Activated gamma-delta T cell (primary cell): Measurements from ENCODE around the gene ATP6V1C2.
"Not testable (repeated sequence)": the region's sequence is repeated elsewhere in the genome, so short reads cannot be mapped to it uniquely, and the experiment has no call there.

ENCODE experiments used
- DNase-seq: peaks from one replicate; lab custom pipeline; 2025; lab: John Stamatoyannopoulos, UW

ATP6V1C2 gene

DNA sequence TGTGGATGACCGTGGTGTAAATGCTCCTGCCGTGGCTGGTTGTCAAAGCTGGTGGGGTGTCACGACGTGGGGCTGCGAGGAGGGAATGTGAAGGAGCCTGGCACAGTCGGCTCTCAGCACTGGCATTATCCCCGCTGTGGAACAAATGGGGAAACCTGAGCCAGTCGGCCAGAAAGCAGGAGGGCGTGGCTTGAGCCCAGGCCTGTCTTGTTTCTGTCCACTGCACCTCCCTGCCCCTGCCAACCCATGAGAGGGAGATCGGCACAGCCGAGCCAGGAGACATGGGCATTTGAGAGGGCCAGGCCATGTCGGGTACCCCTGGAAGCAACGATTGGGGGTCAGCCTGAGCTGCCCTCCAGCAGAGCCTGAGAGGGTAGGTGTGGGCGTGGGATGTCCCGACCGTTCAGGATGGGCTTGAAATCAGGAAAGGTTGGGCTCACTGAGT, 46.7 kb downstream of the ATP6V1C2 start:
- DNase-seq, result no peak

- DNase-seq, result no peak
Observed at GRCh38 chr2:10770956-10771750, 49.7 kb downstream of the ATP6V1C2 start.

GRCh38 chr2:10771786-10772185, 50.4 kb downstream of the ATP6V1C2 start:
- DNase-seq, result no peak

DNA sequence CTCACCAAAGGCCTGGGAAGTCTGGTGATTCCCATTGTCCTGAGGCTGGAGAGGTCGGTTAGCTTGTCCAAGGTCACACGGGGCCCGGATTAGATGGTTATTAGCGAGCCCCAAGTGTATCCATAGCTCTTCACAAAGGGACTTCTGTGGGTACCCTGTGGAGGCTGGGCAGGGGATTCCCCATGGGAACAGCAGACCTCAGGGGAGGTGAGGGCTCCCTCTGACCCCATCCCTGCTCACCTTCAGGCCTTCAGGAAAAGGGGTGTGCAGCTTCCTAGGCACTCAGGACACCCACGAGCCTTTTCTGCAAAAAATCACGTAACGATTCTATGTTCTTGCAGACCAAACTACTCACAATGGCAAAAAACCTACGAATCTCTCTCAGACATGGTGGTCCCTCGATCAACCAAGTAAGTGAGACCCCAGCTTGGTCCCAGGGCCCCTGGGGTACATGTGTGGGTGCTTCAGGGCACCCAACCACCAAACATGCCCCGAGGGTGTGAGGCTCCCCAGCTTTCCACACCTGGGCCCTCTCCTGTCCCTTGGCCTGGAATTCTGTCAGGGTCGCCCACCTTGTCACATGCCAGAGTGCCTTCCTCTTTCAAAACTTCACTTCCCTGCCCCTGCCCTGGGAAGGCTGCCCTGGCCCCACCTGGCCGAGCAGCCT, 50.9 kb downstream of the ATP6V1C2 start:
- no peak for DNase-seq

DNA sequence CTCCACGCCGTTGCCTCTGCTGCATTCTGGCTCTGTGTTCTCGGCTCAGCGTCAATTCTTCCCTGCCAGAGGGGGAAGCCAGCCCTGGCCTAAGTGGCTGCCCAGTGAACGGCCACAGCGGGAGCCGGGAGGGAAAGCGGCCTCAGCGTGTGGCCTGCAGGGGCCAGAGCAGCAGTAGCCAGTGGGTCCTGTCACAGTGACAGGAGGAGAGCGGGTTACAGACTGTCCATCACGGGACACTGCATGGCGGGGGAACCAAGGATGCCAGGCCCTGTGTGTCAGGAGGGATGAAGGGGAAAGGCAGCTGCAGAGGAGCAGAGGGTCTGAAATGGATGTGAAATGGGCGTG, 51.4 kb downstream of the ATP6V1C2 start:
- DNase-seq, result no peak

DNA sequence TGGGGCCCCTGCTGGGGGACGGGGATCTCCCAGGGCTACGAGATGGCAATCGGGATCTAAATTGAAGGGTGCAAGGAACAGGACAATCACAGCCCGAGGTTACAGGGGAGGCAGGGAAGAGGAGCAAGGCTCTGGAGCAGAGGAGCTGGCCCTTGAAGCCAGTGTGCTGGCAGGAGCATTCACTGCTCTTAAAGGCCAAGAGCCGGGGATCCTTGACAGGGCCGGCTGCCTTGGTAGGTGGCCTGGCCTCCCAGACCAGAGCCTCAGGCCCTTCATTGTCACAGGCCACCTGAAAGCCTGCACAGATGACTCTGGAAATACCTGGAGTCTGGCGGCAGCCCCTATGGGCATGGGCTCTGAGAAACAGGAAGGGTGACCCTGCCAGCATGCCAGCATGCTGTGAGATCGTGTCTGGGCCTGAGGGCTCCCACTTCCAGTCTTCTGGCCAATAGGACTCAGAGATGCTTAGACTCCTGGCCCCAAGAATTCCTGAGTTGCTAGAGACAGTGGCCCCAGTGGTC, 52.5 kb downstream of the ATP6V1C2 start:
- no peak for DNase-seq

GRCh38 chr2:10774394-10774793, 53.0 kb downstream of the ATP6V1C2 start:
- DNase-seq, result no peak

DNA sequence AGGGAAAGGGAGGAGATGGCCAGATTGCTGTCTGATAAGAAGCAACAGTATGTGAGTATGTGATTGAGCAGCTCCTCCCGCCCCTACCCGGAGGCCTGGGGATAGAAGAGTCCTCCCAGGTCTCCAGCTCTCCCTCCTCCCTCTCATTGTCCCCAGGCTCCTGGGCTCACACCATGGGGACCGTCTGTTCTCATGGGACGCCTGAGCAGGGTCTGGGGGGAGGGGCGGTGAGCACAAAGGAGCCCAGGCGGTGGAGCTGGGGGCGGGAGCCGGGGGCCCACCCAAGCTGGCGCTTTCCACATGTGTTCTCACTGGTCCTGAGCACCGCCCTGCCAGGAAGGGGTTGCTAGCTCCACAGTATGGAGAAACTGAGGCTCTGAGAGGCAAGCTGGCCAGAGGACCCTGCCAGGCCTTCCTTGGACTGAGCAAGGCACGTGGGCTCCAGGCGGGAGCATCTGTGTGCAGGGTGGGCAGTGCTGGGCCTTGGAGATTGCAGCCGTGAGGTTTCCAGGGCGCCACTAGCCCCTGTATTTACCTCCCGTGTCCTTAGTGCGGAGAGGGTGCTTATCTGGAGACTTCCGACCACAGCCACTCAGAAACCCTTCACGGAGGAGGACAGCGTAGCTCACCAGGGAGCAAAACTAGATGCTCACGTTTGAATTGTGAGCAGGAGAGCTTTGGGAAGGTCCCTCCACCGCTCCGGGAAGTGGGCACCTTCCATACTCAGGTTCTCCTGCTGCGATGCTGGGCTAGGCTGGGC, 53.8 kb downstream of the ATP6V1C2 start:
- no peak for DNase-seq

GRCh38 chr2:10775831-10776230, 54.4 kb downstream of the ATP6V1C2 start:
- no peak for DNase-seq

- DNase-seq, result no peak
Observed at GRCh38 chr2:10776231-10776977, 55.0 kb downstream of the ATP6V1C2 start.

DNA sequence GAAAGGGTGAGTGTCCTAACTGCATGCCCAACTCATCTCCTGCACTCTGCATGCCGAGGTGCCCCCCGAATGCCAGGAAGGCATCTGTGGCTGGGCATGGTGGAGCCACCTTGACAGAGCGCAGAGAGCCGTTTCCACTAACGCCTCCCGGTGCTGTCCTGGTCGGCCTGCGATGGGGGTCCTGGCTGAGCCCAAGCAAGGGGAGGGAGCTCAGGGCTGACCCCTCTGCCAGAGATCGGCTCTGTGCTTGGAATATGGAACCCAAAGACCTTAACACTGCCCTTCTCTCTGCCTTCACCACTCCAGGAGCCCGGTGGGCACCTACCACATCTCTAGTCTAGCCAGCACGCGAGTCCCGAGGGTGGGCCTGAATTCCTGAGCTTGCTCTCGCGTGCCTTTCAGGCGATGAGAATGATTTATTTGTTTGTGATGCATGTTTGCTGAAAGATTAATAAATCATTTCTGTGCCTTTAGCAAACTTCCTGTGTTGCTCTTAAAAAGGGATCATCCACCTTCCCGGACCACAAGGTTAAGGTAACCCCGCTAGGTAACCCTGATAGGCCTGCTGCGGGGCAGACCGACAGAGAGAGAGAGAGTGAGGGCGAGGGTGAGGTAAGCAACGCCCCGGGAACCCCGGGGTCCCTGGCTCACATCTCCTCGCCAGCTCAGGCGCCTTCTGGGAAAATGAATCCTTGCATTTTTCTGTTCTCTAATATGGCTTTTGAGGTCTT, 55.8 kb downstream of the ATP6V1C2 start:
- no peak for DNase-seq

GRCh38 chr2:10777842-10778723, 56.7 kb downstream of the ATP6V1C2 start:
- no peak for DNase-seq

- no peak for DNase-seq
Observed at GRCh38 chr2:10778724-10779115, 57.3 kb downstream of the ATP6V1C2 start.

GRCh38 chr2:10779776-10780490, 58.5 kb downstream of the ATP6V1C2 start:
- no peak for DNase-seq

DNA sequence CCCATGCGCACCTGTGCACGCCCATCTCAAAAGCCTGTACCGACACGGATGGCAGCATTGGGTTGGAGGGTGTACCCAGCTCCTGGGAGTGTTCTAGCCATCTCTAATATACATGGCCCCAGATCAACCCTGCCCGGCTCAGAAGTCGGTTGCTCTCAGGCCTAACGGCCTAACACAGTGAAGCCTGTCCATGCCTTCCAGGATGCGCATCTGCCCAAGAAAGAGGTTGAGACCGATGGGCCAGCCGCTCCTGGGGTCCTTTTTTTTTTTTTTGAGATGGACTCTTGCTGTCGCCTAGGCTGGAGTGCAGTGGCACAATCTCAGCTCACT, 59.0 kb downstream of the ATP6V1C2 start:
- DNase-seq, result no peak

DNA sequence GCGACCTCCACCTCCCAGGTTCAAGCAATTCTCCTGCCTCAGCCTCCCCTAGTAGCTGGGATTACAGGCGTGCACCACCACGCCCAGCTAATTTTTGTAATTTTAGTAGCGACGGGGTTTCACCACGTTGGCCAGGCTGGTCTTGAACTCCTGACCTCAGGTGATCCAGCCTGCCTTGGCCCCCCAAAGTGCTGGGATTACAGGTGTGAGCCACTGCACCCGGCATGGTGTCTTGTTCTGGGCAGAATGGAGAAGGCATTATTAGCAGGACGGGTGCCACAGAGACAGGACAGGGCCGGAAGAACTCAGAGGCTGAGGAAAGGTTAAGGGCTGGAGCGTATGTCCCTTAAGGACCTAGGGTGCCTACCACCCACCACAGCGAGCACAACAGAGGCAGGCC, 59.4 kb downstream of the ATP6V1C2 start:
- DNase-seq, result not testable (repeated sequence)

DNA sequence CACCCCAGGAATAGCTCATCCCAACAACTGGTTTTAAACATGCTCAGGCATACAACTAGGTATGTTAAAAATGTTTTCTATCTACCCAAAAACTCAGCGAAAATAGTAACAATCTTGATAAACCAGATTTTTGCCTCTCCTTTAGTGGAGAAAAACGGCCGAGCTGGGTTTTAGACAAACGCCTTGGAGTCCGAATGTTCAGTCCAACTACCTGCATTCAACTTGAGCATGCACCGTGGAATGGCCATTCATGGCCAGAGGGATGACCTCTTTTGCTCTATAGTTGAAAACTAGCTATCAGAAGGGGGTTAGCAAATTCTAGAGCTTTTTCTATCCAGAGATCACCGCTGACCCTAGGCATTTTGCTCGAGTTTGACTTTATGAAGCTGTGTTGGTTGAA, 60.3 kb downstream of the ATP6V1C2 start:
- no peak for DNase-seq

GRCh38 chr2:10783421-10783820, 62.0 kb downstream of the ATP6V1C2 start:
- DNase-seq, result no peak

DNA sequence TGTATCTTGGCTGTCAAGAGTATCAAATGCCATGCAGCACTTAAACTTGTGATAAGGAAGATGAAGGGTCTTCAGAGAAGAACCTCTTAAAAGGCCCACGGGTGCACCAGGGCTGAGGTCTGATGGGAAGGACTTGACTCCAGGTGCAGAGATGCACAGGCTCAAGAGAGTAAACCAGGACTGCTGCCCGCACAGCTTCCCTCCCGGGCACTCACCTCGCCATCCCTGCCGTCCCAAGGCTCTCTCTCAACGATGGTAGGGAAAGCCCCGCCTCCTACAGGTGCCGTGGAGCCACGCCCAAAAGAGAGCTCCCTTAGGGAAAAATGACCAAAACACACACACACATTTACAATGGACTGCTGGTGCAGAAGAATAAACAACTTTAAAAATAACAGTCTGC, 63.3 kb downstream of the ATP6V1C2 start:
- no peak for DNase-seq

DNA sequence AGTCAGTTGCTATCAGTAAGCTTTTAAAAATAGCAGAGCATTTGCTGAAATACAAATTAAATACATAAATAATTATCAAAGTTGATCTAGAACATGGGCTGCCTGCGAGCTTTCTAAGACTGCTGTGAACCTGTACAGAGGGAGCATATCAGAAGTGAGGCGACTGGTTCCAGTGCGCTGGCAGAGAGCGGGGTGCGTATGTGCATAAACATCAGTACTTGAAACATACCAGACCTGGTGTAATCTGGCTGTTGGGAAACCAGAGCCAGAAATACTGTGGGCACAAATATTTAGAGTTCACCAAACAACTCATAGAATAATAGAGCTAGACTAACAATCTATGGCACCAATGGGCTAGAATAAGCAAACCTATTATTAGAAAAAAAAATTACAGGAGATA, 63.8 kb downstream of the ATP6V1C2 start:
- DNase-seq, result no peak
